ENCODE data around the gene CACNA2D3. TPM values are rescaled to one million over a fixed set of nuclear protein-coding genes. Genes with fewer than 3 reads are reported as not detected.

CACNA2D3 gene
- total RNA-seq, 4 donors from 2014 or later = 0.83 to 5.0 (median 2.5) TPM

DNA sequence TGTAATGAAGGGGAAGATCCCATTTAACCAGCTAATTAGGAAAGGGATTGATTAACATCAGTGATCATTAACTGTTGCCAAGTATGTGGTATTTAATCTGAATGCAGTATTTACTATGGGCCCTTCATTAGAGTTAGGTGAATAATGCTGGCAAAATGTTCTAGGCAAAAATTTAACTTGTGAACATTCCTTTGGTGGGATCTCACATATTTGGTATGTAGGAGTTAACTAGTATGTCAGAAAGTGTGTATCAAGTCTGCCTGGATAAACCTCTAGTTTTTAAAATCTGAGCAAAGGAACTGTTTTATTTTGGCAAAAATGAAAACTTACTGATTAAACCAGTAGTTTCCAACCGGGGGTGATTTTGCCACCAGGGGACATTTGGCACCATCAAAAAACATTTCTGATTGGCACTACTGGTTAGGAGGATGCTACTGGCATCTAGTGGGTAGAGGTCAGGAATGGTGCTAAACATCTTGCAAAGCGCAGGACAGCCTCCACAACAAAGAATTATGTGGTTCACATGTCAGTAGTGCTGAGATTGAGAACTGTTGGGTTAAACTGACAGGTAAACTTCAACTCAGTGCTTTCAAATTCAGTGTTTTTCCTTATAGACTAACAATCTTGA is 783.0 kb downstream of the CACNA2D3 start:
- TF ChIP-seq POLR2A (IDR thresholded peaks at IDR 0.05) = no peak
- TF ChIP-seq, protein P1, sequence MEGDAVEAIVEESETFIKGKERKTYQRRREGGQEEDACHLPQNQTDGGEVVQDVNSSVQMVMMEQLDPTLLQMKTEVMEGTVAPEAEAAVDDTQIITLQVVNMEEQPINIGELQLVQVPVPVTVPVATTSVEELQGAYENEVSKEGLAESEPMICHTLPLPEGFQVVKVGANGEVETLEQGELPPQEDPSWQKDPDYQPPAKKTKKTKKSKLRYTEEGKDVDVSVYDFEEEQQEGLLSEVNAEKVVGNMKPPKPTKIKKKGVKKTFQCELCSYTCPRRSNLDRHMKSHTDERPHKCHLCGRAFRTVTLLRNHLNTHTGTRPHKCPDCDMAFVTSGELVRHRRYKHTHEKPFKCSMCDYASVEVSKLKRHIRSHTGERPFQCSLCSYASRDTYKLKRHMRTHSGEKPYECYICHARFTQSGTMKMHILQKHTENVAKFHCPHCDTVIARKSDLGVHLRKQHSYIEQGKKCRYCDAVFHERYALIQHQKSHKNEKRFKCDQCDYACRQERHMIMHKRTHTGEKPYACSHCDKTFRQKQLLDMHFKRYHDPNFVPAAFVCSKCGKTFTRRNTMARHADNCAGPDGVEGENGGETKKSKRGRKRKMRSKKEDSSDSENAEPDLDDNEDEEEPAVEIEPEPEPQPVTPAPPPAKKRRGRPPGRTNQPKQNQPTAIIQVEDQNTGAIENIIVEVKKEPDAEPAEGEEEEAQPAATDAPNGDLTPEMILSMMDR (IDR thresholded peaks at IDR 0.05) = no peak
- H3K27me3 ChIP-seq = no peaks in the 10 kb centered on the region
- H3K27ac ChIP-seq = no peak overlapping the region
- no peaks in the 10 kb centered on the region for H3K4me1 ChIP-seq
- no peaks in the 10 kb centered on the region for H3K9me3 ChIP-seq
- intact Hi-C loops (cut with DNase I; ENCODE audit: low total_unique reads) = no loop called here
- DNase-seq = no peak
- no peak overlapping the region for H3K4me3 ChIP-seq
- H3K36me3 ChIP-seq = no peaks in the 10 kb centered on the region

DNA sequence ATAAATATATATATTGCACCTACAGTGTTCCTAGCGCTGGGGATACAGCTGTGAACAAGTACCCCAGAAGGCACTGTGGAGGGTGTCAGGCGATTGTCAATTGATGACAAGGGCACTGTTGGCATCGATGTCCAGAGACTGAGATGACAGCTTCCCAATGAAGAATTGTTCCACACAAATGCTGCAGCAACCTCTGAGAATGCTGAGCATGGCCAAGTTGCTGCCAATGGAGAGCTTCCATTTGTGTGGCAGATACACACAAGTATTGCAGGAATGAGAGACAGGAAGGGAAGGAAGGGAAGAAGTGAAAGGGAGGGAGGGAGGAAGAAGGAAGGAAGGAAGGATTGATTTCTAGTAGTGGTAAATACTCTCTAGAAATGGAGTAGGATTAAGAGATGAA is 783.6 kb downstream of the CACNA2D3 start:
- Histone ChIP-seq H3K4me1 (no peaks in the 10 kb centered on the region), H3K4me3 (no peak overlapping the region), H3K27me3 (no peaks in the 10 kb centered on the region), H3K27ac (no peak overlapping the region), H3K9me3 (no peaks in the 10 kb centered on the region), H3K36me3 (no peaks in the 10 kb centered on the region)
- intact Hi-C loops (cut with DNase I; ENCODE audit: low total_unique reads) = no loop called here
- no peak for TF ChIP-seq POLR2A (IDR thresholded peaks at IDR 0.05)
- TF ChIP-seq, protein P1 (IDR thresholded peaks at IDR 0.05) = no peak
- no peak for DNase-seq

DNA sequence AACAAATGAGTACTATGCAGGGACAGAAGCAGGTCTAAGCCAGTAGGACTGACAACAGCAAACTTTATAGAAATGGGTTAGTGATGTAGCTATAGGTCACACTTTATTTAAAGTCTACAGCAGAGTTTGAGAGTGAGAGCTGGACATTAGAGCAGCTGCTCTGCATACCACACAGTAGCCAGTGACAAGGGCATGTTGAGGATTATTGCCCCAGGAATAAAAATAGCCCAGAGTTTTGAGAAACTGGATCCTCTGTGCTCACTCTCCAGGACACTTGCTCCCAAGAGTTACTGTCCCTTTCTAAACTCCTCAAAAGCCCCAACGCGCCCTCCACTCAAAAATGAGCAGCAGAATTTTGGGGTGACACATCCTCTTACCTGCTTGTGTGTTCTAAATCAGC is 784.4 kb downstream of the CACNA2D3 start:
- Histone ChIP-seq H3K27me3 (no peaks in the 10 kb centered on the region), H3K36me3 (no peaks in the 10 kb centered on the region), H3K9me3 (no peaks in the 10 kb centered on the region), H3K4me1 (no peaks in the 10 kb centered on the region), H3K4me3 (no peak overlapping the region), H3K27ac (no peak overlapping the region)
- DNase-seq = no peak
- intact Hi-C loops (cut with DNase I; ENCODE audit: low total_unique reads) = no loop called here
- TF ChIP-seq, protein P1 (IDR thresholded peaks at IDR 0.05) = no peak
- no peak for TF ChIP-seq POLR2A (IDR thresholded peaks at IDR 0.05)

DNA sequence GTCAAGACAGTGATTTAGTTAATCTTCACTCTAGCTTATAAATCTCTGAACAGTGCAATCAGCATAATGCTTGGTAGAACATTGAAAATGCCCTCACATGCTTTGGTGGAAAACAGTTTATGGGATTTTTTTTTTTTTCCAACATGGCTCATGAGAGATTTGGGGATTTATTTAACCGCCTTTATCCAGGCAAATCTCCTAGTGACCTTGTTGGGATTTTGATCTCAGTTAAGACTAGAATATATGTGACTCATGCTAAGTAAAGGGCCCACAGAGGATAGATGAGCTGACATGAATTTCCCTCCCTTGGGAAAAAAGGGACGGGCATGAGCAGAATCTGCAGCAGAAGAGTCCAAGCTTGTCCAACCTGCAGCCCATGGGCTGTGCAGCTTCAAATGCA is 786.8 kb downstream of the CACNA2D3 start:
- TF ChIP-seq, protein P1 (IDR thresholded peaks at IDR 0.05) = no peak
- no peak for TF ChIP-seq POLR2A (IDR thresholded peaks at IDR 0.05)

DNA sequence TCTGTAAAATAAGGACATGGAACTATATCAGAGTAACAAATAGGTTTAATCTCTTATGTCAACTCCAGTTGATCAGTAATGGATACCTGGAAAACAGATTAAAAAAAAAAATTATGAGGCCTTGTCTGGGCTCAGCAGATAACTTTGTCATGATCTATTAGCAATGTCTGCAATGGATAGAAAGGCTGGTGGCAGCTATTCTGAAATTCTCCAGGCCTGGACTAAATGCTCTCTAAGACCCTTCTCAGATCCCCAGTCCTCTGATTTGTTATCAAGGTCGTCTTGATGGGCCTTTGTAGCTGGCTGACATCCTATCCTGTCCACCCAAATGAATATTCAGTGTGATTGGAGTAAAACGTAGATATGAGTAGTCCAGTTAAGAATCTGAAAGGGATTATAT is 791.8 kb downstream of the CACNA2D3 start:
- no peak for TF ChIP-seq POLR2A (IDR thresholded peaks at IDR 0.05)
- TF ChIP-seq, protein P1 (IDR thresholded peaks at IDR 0.05) = no peak
- Histone ChIP-seq H3K9me3 (no peaks in the 10 kb centered on the region), H3K27me3 (no peaks in the 10 kb centered on the region), H3K4me3 (no peak overlapping the region), H3K4me1 (no peaks in the 10 kb centered on the region), H3K36me3 (no peaks in the 10 kb centered on the region), H3K27ac (no peak overlapping the region)
- intact Hi-C loops (cut with DNase I; ENCODE audit: low total_unique reads) = no loop called here
- DNase-seq = no peak

More for the DNA sequence above, 786.8 kb downstream of the CACNA2D3 start:
- Histone ChIP-seq H3K4me3 (no peak overlapping the region), H3K36me3 (no peaks in the 10 kb centered on the region), H3K9me3 (no peaks in the 10 kb centered on the region), H3K4me1 (no peaks in the 10 kb centered on the region), H3K27ac (no peak overlapping the region), H3K27me3 (no peaks in the 10 kb centered on the region)
- no peak for DNase-seq
- intact Hi-C loops (cut with DNase I; ENCODE audit: low total_unique reads) = no loop called here

All from uterus (tissue), 4 donors.